HepG2 (cell line): ENCODE measurements around the gene GRIA3.

Source experiments
- CTCF ChIP-seq: sonication (generic); formaldehyde crosslinking; IDR thresholded peaks from 2 replicates; pipeline ENCODE4 v1.5.0; 2020; ENCODE audit warnings: mild to moderate bottlenecking, missing genetic modification reagents, moderate library complexity
- EP300 ChIP-seq, 3 experiments: sonication (generic) in 1 of 3; formaldehyde crosslinking in 1 of 3; IDR thresholded peaks; 2 replicates each; pipeline versions ENCODE4 v1.5.1 to v1.6.1; 2011 to 2020; ENCODE audit warnings: low read depth in 2 of 3, low read length in 2 of 3, borderline replicate concordance in 1 of 3, improper control_type of control experiment in 1 of 3, mild to moderate bottlenecking in 1 of 3, missing genetic modification reagents in 1 of 3, moderate library complexity in 1 of 3
- FOSL1 ChIP-seq: sonication (generic); formaldehyde crosslinking; IDR thresholded peaks from 2 replicates; pipeline ENCODE4 v1.9.0; 2021; ENCODE audit warnings: missing genetic modification reagents, borderline replicate concordance
- FOXA1 ChIP-seq, 2 experiments: fragments of 450-650 bp in 1 of 2; sonication (generic) in 1 of 2; formaldehyde crosslinking in 1 of 2; IDR thresholded peaks; 2 replicates each; pipeline versions ENCODE4 v1.4.0 to v1.6.1; 2016 to 2020; ENCODE audit warnings: missing genetic modification reagents in 1 of 2
- GLI4 ChIP-seq: sonication (generic); formaldehyde crosslinking; IDR thresholded peaks from 2 replicates; pipeline ENCODE4 v1.5.1; 2020; ENCODE audit warnings: missing genetic modification reagents, mild to moderate bottlenecking, moderate library complexity, borderline replicate concordance
- KAT7 ChIP-seq: IDR thresholded peaks from 2 replicates; pipeline ENCODE4 v1.6.1; 2018; ENCODE audit warnings: borderline replicate concordance, missing compliant biosample characterization
- MAFK ChIP-seq, 2 experiments: IDR thresholded peaks in 1 of 2; conservative IDR thresholded peaks in 1 of 2; 2 replicates each; pipeline ENCODE4 v1.6.1; 2011; ENCODE audit warnings: improper control_type of control experiment in 2 of 2, low read length in 2 of 2
- POLR2AphosphoS5 ChIP-seq: IDR thresholded peaks from 2 replicates; pipeline ENCODE4 v1.6.1; 2012; ENCODE audit warnings: low read depth, low read length
- ZBTB44 ChIP-seq: sonication (generic); formaldehyde crosslinking; IDR thresholded peaks from 2 replicates; pipeline ENCODE4 v1.4.0; 2020; ENCODE audit warnings: missing genetic modification reagents
- ZNF30 ChIP-seq: sonication (generic); formaldehyde crosslinking; IDR thresholded peaks from 2 replicates; pipeline ENCODE4 v1.5.0; 2020; ENCODE audit warnings: mild to moderate bottlenecking, missing genetic modification reagents
- ZNF350 ChIP-seq: sonication (generic); formaldehyde crosslinking; IDR thresholded peaks from 2 replicates; pipeline ENCODE4 v1.4.0; 2020; ENCODE audit warnings: mild to moderate bottlenecking, low read depth, missing genetic modification reagents, borderline replicate concordance

DNA sequence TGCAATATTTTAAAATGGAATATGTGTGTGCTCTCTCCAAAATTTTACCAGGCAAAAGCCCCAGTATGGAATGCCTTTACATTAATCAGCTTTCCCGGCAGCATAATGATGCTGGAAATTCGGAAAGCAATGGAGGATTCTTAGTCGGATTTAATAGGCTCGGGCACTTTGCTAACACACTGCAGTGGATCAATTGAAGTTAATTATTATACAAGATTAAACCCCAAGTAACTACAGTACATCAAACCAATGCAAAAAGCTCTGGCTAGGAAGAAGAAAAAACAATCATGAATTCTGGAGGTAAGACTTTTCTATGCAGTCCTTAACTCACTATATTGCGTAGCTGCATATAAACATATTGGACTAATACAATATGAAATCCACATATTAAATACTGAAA lies 43.6 kb upstream of the GRIA3 start:
- TF ChIP-seq MAFK (conservative IDR thresholded peaks at IDR 0.05 in 1 of 2, IDR thresholded peaks at IDR 0.05 in 1 of 2; ENCODE audit: low read length in 2 of 2) (no peak), KAT7 (CRISPR knock-in tag) (no peak), POLR2AphosphoS5 (no peak), CTCF (CRISPR knock-in tag) (no peak), ZNF350 (CRISPR knock-in tag) (no peak), ZNF30 (CRISPR knock-in tag) (no peak), FOSL1 (no peak), FOXA1 (IDR thresholded peaks at IDR 0.05) (no peak), FOXA1 (CRISPR knock-in tag; IDR thresholded peaks at IDR 0.05) (no peak), GLI4 (CRISPR knock-in tag) (no peak), ZBTB44 (CRISPR knock-in tag) (no peak), EP300 (IDR thresholded peaks at IDR 0.05; ENCODE audit: low read depth in 2 of 2, low read length in 2 of 2) (no peak), EP300 (CRISPR knock-in tag; IDR thresholded peaks at IDR 0.05; ENCODE audit: borderline replicate concordance) (no peak)
